KOPT-K1 (cell line): ENCODE measurements around the gene ZSCAN1.

Experiments used
- H3K27ac ChIP-seq: fragments of 200-600 bp; sonication (generic); 2 replicates; pipeline ENCODE4 v1.5.1; 2016; ENCODE audit warnings: antibody characterized with exemption, mild to moderate bottlenecking, low read depth, low read length; ENCODE audit not compliant: poor library complexity, severe bottlenecking
- H3K36me3 ChIP-seq: fragments of 200-600 bp; sonication (generic); 2 replicates; pipeline ENCODE4 v1.5.1; 2017; ENCODE audit warnings: antibody characterized with exemption, mild to moderate bottlenecking, low read length, moderate library complexity; ENCODE audit not compliant: insufficient read depth
- H3K9me3 ChIP-seq: fragments of 200-600 bp; sonication (generic); 2 replicates; pipeline ENCODE4 v1.5.1; 2017; ENCODE audit warnings: antibody characterized with exemption, low read length, mild to moderate bottlenecking; ENCODE audit not compliant: insufficient read depth, poor library complexity, severe bottlenecking

Gene ZSCAN1

GRCh38 chr19:58085348-58085875 is 51.6 kb downstream of the ZSCAN1 start:
- Histone ChIP-seq H3K27ac (no peak overlapping the region), H3K9me3 (peaks cover 89% of the 10 kb centered on the region), H3K36me3 (peaks cover 60% of the 10 kb centered on the region)

DNA sequence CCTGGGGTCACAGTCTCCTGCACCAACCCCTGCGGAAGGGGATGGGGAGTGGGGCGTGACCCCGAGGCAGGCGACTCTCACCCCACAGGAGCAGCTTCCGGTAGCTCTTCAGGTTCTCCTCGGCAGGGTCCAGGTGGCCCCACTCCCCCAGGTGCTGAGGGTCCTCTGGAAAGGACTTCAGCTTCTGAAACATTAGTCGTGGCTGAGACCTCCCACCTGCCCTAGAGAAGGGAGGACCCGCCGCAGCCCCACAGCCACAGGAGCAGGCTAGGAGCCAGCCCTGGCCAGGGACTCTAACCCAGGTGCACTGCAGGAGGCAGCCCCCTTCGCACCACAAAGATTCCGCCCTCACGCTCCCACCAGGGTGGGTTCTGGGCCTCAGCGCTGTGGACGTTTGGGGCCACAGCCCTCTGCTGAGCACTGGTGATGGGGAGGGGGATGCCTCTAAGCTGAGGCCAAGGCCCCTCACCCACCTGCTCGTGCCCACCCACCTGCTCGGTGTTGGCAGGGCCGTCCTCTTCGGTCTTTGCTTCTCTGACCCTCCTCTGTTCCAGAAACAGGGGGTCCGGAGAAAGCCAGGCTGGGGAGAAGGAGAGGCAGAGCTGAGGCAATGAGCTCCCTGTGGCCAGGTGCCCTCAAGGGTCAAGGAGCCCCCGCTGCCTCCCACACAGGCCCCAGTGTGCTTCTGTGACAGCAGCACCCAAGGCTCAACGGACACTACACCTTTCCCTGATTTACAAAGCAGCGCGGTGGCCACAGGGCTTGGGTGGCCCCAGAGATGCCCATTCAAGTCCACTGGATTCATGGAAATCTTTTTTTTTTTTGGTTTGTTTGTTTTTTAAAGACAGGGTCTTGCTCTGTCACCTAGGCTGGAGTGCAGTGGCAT is 53.2 kb downstream of the ZSCAN1 start:
- Histone ChIP-seq H3K27ac (no peak overlapping the region), H3K9me3 (peaks cover 92% of the 10 kb centered on the region), H3K36me3 (peaks cover 65% of the 10 kb centered on the region)

DNA sequence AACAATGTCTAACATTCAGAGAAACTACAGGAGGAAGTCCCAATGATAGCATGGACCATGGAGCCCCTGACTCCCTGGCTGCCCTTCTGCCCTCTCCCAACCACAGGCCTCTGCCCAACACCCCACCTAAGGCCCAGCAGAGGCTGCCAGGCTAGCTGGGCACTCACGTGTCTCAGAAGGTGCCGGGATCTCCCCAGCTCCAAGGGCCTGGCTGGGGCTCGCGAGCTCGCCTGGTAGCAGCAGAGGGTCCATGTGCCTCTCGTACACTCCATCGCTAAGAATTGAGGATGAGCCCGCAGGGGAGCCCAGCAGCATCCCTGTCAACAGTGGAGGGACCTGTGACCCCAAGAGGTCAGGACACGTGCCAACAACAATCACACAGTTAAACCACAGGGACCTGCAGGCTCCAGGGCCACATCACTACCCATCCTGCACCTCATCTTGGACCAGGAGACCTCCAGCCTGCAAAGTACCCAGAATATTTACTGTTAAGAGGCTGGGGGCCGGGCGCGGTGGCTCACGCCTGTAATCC is 54.8 kb downstream of the ZSCAN1 start:
- Histone ChIP-seq H3K9me3 (peaks cover 93% of the 10 kb centered on the region), H3K36me3 (peaks cover 71% of the 10 kb centered on the region), H3K27ac (no peak overlapping the region)

DNA sequence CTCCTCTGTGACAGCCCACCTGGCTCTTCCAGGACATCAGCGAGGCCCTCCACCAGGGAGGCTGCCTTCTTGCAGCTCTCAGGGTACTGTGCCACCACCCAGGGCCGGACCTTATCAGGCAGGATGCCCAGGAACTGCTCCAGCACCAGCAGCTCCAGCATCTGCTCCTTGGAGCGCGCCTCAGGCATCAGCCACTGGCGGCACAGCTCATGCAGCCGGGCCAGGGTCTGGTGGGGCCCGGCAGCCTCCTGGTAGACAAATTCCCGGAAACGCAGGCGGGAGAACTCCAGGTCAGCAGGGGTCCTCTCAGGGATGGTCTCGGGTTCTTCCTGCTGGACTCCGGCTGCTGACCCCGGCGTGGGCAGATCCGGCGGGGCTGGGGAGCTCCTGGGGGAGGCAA is 56.0 kb downstream of the ZSCAN1 start:
- Histone ChIP-seq H3K9me3 (peaks cover 91% of the 10 kb centered on the region), H3K36me3 (peaks cover 67% of the 10 kb centered on the region), H3K27ac (no peak overlapping the region)

DNA sequence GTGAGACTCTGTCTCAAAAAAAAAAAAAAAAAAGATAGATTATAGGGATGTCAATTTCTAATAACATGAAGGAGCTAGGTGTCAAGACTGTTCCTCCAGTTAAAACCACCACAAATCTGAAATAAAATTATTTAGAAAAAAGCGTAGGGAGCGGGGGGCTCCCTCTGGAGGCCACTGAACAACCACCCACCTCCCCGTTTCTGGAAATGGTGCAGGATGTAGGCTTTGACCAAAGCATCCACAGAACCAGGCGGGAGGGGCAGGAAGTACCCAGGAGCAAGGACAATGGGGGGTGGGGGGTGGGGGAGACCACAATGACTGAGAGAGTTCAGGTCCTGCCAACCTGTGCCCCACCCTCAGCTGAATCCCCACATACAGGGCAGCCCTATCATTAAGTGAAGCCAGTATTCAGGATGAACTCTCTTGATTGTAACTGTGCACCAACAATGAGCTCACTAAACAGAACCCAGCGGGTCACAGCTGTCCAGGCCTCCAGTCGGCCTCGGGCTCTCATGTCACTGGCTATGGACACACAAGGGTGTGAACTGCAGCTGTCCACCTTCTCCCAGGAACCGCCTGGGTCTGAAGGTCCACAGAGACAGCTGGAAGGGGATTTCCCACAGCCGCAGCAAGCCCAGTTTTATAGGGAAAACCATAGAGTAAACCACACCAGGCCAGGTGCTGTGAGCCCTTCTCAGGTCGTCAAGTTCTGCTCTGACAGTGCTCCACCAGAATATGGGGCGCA is 57.6 kb downstream of the ZSCAN1 start:
- H3K36me3 ChIP-seq = peaks cover 64% of the 10 kb centered on the region; the same call in 1 of the 2 replicates
- H3K27ac ChIP-seq = no peak overlapping the region
- peaks cover 91% of the 10 kb centered on the region for H3K9me3 ChIP-seq

GRCh38 chr19:58093071-58093470 is 59.2 kb downstream of the ZSCAN1 start:
- Histone ChIP-seq H3K27ac (no peak overlapping the region), H3K36me3 (peaks cover 55% of the 10 kb centered on the region; the same call in 1 of the 2 replicates), H3K9me3 (peaks cover 84% of the 10 kb centered on the region)

DNA sequence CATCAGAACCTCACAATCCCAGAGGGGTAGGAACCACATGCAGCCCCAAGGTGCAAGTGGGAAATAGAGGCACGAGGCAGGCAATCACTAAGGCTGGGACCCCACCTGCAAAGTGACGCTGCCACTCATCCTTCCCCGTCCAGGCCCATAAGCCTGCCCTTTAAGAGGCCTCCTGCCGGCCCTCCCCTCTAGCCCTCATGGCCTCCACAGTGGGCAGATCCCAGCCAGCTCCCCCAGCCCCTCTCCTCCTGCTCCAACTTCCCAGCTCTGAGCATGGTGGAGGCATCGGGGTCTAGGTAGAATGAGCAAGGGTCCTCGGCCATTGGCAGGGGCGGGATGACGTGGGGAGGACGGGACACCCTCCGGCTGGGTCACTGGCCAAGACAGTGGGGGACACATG is 61.5 kb downstream of the ZSCAN1 start:
- Histone ChIP-seq H3K36me3 (peaks cover 40% of the 10 kb centered on the region; the same call in 1 of the 2 replicates), H3K9me3 (peaks cover 81% of the 10 kb centered on the region), H3K27ac (no peak overlapping the region)

GRCh38 chr19:58096884-58097283 is 63.1 kb downstream of the ZSCAN1 start:
- H3K27ac ChIP-seq = no peak overlapping the region
- H3K9me3 ChIP-seq = peaks cover 77% of the 10 kb centered on the region
- peaks cover 35% of the 10 kb centered on the region; the same call in 1 of the 2 replicates for H3K36me3 ChIP-seq

GRCh38 chr19:58097349-58097748 is 63.5 kb downstream of the ZSCAN1 start:
- Histone ChIP-seq H3K36me3 (peaks cover 31% of the 10 kb centered on the region; the same call in 1 of the 2 replicates), H3K9me3 (peaks cover 77% of the 10 kb centered on the region), H3K27ac (no peak overlapping the region)

- peak within 1 kb of the TSS; percentile 77 for H3K27ac ChIP-seq
These were observed 64.2 kb downstream of the ZSCAN1 start, which contains the start of gene ZSCAN18 for GRCh38 chr19:58097781-58098681. Gene ZSCAN18, minus strand, starts transcription at chr19:58098231. Its CDS starts 7,964 bp downstream, at chr19:58090267.

DNA sequence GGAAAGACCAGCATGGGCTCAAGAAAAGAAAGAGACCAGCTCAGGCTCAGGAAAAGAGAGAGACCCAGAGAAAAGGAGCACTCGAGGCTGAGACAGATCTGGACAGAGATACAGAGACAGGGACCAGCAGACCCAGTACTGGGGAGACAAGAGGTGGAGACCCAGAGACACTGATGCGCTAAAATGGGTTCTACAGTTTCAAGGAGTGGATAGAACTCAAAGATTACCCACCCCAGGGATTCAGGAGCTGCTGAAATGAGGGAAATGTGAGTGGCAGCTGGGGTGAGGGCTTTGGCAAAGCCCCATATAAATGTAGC is 64.8 kb downstream of the ZSCAN1 start:
- Histone ChIP-seq H3K36me3 (peaks cover 27% of the 10 kb centered on the region; the same call in 1 of the 2 replicates), H3K9me3 (peaks cover 77% of the 10 kb centered on the region), H3K27ac (no peak overlapping the region)

More at GRCh38 chr19:58097781-58098681, 64.2 kb downstream of the ZSCAN1 start, which contains the start of gene ZSCAN18:
- peaks cover 77% of the 10 kb centered on the region for H3K9me3 ChIP-seq
- peaks cover 31% of the 10 kb centered on the region; the same call in 1 of the 2 replicates for H3K36me3 ChIP-seq
